Subcutaneous adipose tissue (tissue), 4 donors: ENCODE measurements around the gene PRR33. TPM values are rescaled to one million over a fixed set of nuclear protein-coding genes. Genes with fewer than 3 reads are reported as not detected.

Experiments
- total RNA-seq, 4 donors: library from RNA; depleted of rRNA; stranded (reverse); fragments of >200 nt; gene quantifications; one replicate each; pipeline ENCODE4 v1.1.0, GENCODE V29; 2016
- TF ChIP-seq, protein P1 (sequence below): fragments of 450-650 bp; IDR thresholded peaks from one replicate; pipeline ENCODE4 v1.5.1; 2016; ENCODE audit warnings: low read depth, mild to moderate bottlenecking, control low read depth, antibody characterized with exemption, moderate library complexity

Gene PRR33
- total RNA-seq, 4 donors from 2014 or later: not detected

DNA sequence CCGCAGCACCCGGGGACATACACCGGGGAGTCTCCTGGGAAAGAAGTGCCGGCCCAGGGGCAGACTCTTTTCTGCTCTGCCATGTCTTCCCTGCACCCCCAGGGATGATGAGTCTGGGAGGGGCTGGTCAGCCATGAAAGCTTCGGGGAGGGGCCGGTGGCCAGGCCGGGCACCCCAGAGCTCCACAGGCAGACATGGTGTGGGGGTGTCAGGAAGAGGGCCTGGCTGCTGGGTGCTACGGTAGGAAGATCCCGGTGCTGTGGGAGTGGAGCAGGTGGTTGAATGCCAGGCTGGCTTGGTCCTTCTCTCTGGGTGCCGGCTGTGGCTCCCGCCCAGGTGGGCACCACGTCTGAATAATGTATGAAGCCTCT is 21.4 kb downstream of the PRR33 start:
- TF ChIP-seq, protein P1, sequence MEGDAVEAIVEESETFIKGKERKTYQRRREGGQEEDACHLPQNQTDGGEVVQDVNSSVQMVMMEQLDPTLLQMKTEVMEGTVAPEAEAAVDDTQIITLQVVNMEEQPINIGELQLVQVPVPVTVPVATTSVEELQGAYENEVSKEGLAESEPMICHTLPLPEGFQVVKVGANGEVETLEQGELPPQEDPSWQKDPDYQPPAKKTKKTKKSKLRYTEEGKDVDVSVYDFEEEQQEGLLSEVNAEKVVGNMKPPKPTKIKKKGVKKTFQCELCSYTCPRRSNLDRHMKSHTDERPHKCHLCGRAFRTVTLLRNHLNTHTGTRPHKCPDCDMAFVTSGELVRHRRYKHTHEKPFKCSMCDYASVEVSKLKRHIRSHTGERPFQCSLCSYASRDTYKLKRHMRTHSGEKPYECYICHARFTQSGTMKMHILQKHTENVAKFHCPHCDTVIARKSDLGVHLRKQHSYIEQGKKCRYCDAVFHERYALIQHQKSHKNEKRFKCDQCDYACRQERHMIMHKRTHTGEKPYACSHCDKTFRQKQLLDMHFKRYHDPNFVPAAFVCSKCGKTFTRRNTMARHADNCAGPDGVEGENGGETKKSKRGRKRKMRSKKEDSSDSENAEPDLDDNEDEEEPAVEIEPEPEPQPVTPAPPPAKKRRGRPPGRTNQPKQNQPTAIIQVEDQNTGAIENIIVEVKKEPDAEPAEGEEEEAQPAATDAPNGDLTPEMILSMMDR: no peak

DNA sequence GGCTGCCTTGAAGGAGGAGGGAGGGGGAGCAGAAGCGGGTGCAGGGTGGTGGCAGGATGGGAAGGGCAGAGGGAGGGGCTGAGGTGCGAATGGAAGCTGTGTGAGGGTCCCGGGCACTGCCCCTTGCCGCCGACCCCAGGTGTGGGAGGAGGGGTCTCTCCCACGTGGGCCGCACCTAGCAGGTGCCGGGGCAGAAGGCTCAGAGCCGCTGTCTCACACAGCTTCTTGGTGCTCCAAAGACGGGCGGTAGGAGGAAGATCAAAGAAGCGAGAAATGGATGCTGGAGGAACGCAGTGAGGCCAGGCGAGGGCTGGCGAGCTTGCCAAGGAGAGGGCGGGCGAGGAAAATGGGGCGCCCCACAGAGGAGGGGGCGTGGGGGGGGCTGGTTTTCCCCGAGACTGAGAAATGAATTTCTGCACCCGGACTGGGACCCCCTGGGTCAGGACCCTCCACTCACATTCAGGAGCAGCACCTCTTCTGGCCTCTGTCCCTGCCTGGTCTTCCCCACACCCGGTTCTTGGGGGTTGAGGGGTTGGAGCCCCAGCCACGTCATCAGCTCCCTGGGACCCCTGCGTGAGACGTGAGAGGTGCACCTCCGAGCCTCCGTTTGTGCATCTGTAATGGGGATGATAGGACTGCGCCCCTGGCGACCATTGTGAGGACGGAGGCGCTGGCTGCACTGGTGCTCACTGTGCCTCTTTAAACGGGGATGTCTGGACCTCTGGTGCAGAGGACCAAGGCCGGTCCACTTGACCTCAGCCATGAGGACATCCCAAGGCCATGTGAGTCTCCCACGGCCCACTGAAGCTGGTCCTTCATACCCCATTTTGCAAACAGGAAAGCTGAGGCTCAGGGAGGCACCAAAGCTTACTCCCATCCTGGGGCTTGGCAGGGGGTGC is 22.0 kb downstream of the PRR33 start:
- TF ChIP-seq, protein P1: no peak

DNA sequence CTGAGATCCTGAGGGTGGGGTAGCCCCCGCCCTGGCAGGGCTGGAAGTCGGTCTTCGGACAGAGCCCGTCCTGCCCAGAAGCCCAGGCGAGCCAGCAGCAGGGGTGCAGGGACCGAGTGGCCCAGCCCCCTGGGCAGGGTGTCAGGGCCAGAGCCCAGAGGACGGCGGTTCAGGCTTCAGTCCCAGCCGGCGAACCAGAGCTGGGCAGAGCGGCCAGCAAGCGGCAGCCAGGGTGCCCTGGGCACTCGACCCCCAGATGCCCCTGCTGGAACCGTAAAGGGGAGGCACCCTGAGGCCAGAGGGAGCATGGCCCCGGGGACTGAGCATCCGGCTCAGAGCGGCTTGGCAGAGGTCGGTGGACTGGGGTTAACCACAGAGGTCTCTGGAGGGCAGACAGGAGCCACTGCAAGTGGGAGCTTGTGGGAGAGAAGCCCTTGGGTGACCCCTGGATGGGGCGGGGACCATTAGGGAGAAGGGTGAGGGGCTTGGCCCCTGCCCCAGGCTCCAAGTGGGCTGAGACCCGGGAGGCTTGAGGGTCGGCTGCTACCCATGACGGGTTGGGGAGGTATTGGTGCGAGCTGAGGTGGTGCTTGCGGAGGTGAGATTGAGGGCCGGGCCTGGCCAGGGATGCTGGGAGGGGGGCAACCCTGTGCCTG is 22.9 kb downstream of the PRR33 start:
- TF ChIP-seq, protein P1: no peak

DNA sequence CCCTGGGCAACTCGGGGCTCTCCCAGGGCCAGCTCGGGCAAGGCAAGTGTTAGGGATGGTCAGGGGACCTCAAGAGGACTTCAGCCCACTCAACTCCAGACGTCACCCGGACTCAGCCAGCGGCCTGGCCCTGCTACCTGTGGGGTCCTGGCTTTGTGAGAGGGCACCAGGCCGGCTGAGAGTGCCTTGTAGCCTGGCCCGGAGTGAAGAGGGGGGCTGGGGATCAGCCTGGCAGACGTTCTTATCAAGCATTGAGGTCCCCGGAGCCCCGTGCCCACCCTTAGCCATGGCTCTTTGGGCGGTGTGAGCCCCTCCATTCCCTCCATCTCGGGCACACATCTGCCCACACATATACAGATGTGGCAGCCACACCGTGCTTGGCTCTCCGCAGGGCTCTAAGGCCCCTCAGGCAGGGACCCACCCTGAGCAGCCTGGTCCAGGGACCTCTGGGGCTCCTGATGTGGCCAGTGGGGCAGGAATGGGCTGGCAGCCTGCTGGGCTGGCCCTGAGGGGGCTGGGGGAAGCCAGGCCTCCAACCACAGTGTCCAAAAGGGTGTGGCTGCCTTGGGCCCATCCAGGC is 23.5 kb downstream of the PRR33 start:
- TF ChIP-seq, protein P1: no peak

DNA sequence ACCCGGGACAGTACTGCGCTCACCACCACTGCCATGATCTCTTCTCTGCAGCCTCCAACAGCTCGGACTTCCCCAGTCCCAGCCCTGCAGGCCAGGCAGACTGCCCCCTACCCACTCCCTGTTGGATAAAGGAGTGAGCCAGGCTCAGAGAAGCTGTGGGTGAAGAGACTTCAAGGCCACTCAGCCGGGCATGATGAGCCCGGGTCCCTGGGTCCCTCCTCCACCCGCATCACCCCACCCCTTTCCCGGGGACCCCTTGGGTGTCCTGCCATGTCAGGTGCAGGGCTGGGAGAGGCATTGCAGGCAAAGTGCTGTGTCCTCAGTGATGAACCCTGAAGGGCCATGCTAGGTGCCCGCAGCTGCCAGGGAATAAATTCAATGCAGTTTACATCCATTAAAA is 24.3 kb downstream of the PRR33 start:
- TF ChIP-seq, protein P1: no peak

DNA sequence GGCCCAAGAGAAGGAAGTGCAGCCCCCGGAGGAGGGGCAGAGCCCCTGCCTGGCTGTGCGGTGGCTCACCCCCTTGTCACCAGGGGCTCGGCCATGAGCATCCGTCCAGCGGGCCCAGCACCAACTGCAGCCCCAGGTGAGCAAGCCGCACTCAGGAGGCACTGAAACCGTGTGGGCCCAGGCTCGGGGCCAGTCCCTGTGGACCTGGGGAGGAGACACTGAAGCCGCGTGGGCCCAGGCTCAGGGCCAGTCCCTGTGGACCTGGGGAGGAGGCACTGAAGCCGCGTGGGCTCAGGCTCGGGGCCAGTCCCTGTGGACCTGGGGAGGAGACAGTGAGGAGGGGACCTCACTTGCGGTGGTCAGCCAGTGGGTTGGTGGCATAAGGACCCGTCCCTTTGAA is 24.9 kb downstream of the PRR33 start:
- TF ChIP-seq, protein P1: no peak

DNA sequence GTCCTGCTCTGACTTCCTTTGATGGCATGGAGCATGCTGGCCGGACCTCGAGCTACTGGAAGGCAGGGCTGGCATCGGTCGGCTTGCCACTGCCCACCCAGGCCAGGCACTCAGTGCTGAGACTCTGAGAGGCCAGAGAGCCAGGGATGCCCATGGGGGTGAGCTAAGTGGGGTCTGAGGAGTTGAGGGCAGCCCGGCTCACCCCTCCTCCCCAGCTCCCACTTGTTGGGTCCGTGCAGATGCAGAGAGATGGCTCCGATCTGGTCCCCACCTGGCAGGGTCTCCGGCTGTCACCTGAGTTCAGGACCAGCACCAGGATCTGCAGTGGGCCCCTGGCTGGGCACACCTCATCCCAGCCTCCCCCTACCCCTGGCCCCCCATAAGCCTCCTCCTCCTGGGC is 25.5 kb downstream of the PRR33 start:
- TF ChIP-seq, protein P1: no peak
